ENCODE data around the gene IGFLR1.

IGFLR1 gene
- total RNA-seq: 0.85 to 4.2 (median 2.0) reads per million in 17 experiments

- DNase-seq: peak; percentile 81 to 94 (median 91)
Measured at GRCh38 chr19:35742121-35742724, at the start of gene IGFLR1. Gene IGFLR1, minus strand, starts transcription at chr19:35742452. Its CDS starts 1,272 bp downstream, at chr19:35741180.

DNA sequence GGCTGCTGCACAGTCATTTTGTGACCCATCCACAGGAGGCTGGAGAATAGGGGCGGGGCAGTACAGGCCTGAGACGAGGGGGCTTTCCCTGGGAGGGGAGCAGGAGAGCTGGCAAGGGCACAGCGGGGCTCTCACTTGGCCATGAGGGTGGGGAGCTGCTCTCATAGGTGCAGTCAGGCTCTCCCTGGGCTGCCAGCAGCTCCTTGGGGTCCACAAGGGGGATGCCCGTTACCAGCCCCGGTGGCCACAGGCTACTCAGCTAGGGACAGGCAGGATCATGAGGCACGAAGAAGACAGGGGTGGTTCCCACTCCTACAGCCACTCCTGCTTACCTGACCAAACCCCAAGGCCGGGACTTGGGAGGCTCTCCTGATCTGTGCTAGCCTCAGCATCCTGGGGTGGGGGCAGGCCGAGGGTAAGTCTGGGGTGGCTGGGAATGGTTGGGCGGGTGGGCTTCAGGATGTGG lies 49.6 kb upstream of the IGFLR1 start:
- no peak for DNase-seq

- no peak for DNase-seq
Measured at GRCh38 chr19:35790981-35791813, 48.9 kb upstream of the IGFLR1 start.

GRCh38 chr19:35789978-35790944 lies 48.0 kb upstream of the IGFLR1 start:
- DNase-seq: no peak

GRCh38 chr19:35789195-35789977 lies 47.1 kb upstream of the IGFLR1 start:
- DNase-seq: no peak

GRCh38 chr19:35788205-35788960 lies 46.1 kb upstream of the IGFLR1 start:
- DNase-seq: no peak

GRCh38 chr19:35787227-35787799 lies 45.1 kb upstream of the IGFLR1 start:
- DNase-seq: no peak

DNA sequence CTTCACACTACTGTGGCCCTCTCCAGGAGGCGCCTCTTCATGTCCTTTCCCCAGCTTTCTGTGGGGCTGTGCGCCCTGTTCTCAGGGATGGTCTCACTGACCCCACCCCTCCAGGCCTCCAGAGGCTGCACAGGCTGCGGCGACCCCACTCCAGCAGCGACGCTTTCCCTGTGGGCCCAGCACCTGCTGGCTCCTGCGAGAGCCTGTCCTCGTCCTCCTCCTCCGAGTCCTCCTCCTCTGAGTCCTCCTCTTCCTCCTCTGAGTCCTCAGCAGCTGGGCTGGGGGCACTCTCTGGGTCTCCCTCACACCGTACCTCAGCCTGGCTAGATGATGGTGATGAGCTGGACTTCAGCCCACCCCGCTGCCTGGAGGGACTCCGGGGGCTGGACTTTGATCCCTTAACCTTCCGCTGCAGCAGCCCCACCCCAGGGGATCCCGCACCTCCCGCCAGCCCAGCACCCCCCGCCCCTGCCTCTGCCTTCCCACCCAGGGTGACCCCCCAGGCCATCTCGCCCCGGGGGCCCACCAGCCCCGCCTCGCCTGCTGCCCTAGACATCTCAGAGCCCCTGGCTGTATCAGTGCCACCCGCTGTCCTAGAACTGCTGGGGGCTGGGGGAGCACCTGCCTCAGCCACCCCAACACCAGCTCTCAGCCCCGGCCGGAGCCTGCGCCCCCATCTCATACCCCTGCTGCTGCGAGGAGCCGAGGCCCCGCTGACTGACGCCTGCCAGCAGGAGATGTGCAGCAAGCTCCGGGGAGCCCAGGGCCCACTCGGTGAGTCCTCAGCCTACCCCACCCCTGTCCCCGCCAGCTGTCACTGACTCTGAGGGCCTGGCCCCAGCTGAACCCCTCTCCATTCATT lies 44.3 kb upstream of the IGFLR1 start:
- DNase-seq: no peak

GRCh38 chr19:35785339-35785627 lies 43.0 kb upstream of the IGFLR1 start:
- DNase-seq: no peak

- DNase-seq: no peak
Measured at GRCh38 chr19:35784503-35785338, 42.5 kb upstream of the IGFLR1 start.

DNA sequence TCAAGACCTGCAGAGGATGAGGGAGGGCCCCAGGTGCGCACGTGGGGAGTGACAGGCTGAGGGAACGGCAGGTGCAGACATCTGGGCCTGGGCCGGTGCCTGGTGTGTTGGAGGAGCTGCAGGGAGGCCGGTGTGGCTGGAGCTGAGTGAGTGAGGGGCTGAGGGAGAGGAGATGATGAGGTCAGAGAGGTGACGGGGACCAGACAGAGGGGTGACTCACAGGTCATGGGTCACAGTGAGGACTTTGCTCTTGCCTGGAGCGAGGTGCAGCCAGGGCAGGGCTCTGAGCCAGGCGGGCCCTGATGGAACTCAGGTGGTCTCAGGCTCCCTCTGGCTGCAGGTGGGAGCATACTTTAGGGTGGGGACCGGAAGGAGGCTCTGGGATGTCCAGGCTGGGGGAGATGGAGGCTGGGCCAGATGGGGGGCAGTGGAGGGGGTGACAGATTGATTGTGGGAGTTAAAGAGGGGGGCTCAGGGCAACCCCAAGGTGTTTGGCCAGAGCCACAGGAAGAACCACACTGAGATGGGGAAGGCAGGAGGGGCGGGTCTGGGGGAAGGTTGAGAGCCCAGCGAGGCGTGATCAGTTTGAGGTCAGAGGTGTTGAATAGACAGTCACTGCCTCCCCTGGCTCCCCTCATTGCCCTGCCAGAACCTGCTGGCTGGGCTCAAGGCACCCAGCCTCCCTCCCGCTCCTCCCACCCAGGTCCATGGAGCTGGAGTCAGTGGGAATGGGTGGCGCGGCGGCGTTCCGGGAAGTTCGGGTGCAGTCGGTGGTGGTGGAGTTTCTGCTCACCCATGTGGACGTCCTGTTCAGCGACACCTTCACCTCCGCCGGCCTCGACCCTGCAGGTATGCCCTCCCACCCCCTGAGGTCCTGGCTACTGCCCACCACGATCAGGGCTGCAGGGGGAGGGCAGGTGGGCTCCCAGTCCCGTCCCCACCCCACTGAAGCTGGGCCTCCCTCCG lies 41.5 kb upstream of the IGFLR1 start:
- DNase-seq: no peak

DNA sequence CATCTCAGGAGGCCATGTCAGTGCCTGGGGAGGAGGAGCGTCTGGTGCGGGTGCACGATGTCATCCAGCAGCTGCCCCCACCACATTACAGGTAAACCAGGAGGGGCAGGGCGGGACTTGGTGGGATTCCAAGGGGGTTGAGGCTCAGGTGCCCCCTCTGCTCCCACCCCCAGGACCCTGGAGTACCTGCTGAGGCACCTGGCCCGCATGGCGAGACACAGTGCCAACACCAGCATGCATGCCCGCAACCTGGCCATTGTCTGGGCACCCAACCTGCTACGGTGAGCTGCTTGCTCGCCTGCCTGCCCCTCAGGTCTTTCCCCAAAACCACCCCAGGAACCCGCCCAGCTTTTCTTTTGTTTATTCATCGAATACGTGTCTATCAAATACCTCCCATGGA lies 40.3 kb upstream of the IGFLR1 start:
- DNase-seq: no peak

GRCh38 chr19:35781650-35782049 lies 39.4 kb upstream of the IGFLR1 start:
- no peak for DNase-seq

DNA sequence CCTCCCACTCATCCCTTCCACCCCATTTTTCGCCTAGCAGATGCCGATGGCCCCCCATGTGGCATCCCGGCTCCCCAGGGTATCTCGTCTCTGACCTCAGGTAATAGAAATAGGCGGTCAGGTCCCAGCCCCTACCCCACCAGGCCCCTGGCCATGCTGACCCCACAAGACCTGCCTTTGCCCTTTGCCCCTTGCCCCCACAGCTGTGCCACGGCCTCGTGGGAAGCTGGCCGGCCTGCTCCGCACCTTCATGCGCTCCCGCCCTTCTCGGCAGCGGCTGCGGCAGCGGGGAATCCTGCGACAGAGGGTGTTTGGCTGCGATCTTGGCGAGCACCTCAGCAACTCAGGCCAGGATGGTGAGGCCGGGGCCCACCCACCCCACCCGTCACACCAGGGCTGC lies 38.5 kb upstream of the IGFLR1 start:
- DNase-seq: no peak

DNA sequence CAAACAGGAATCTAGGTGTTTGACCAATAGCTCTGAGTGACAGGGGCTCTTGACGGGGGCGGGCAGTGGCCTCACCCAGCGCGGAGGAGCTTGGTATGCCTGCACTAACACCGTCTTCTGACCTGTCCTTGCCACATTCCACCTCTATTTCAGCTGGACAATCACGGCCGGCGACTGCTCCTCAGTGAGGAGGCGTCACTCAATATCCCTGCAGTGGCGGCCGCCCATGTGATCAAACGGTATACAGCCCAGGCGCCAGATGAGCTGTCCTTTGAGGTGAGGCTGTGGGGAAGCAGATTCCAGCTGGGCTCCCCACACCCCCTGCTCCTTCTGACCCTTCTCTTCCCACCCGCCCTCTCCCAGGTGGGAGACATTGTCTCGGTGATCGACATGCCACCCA lies 37.8 kb upstream of the IGFLR1 start:
- DNase-seq: no peak

DNA sequence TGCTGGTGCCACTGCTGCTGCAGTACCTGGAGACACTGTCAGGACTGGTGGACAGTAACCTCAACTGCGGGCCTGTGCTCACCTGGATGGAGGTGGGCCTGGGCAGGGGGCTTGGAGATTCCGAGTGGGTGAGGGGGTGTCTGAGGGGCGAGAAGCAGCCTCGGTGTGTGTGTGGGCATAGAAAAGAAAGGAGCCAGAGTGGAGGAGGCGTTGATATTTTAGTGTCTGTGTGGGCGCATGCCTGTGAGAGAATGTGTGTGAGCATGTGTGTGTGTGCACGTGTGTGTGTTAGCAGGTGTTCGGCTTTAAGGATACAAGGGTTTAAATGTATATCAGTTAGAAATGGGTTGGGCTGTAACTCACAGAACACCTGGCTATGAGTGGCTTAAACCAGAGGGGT lies 36.8 kb upstream of the IGFLR1 start:
- no peak for DNase-seq

DNA sequence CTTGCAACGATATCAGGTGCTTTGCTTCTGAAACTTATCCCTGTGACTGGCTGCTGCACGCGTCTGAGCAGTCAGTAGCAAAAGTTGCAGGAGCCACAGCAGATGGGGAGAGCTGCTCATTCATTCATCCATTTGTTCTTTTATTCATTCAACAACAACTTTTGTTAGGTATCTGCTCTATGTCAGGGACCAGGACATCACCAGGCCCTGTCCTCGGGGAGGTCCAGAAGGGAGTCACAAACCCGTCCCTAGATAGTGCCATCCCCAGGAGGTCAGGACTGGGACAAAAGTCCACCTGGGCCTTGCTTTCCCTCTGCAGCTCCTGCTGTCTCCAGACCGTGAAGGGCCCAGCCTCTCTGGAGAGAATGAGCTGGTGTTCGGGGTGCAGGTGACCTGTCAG lies 35.7 kb upstream of the IGFLR1 start:
- no peak for DNase-seq

All from suppressor macrophage (primary cell).